Measurements from ENCODE around the gene NDUFAF2.
A peak's percentile ranks its signal among the peaks of the same experiment; 100 is the strongest.
"Not testable (repeated sequence)": the region's sequence is repeated elsewhere in the genome, so short reads cannot be mapped to it uniquely, and the experiment has no call there.

Gene NDUFAF2

GRCh38 chr5:61178702-61179101 is 233.7 kb downstream of the NDUFAF2 start:
- DNase-seq (ENCODE audit: low read depth), result no peak

- no peak for DNase-seq (ENCODE audit: low read depth)
Observed at GRCh38 chr5:61180886-61181285, 235.9 kb downstream of the NDUFAF2 start.

GRCh38 chr5:61182449-61182848 is 237.4 kb downstream of the NDUFAF2 start:
- no peak for DNase-seq (ENCODE audit: low read depth)

GRCh38 chr5:61183538-61183937 is 238.5 kb downstream of the NDUFAF2 start:
- DNase-seq (ENCODE audit: low read depth), result no peak

- DNase-seq (ENCODE audit: low read depth), result peak; percentile 64
Observed at GRCh38 chr5:61184708-61185107, 239.7 kb downstream of the NDUFAF2 start.

GRCh38 chr5:61186634-61187033 is 241.6 kb downstream of the NDUFAF2 start:
- DNase-seq (ENCODE audit: low read depth), result no peak

- DNase-seq (ENCODE audit: low read depth), result not testable (repeated sequence)
Observed at GRCh38 chr5:61187352-61187751, 242.3 kb downstream of the NDUFAF2 start.

- not testable (repeated sequence) for DNase-seq (ENCODE audit: low read depth)
Observed at GRCh38 chr5:61187826-61188225, 242.8 kb downstream of the NDUFAF2 start.

GRCh38 chr5:61198606-61199005 is 253.6 kb downstream of the NDUFAF2 start:
- DNase-seq (ENCODE audit: low read depth), result no peak

GRCh38 chr5:61200582-61201155 is 255.7 kb downstream of the NDUFAF2 start:
- DNase-seq (ENCODE audit: low read depth), result no peak

- DNase-seq (ENCODE audit: low read depth), result no peak
Observed at GRCh38 chr5:61202213-61202612, 257.2 kb downstream of the NDUFAF2 start.
